NCI-H748 (cell line): Measurements from ENCODE around the gene TMEM183A.

Experiments
- DNase-seq: peaks from one replicate; lab custom pipeline; 2025; ENCODE audit not compliant: unreplicated experiment; lab: John Stamatoyannopoulos, UW

Gene TMEM183A

DNA sequence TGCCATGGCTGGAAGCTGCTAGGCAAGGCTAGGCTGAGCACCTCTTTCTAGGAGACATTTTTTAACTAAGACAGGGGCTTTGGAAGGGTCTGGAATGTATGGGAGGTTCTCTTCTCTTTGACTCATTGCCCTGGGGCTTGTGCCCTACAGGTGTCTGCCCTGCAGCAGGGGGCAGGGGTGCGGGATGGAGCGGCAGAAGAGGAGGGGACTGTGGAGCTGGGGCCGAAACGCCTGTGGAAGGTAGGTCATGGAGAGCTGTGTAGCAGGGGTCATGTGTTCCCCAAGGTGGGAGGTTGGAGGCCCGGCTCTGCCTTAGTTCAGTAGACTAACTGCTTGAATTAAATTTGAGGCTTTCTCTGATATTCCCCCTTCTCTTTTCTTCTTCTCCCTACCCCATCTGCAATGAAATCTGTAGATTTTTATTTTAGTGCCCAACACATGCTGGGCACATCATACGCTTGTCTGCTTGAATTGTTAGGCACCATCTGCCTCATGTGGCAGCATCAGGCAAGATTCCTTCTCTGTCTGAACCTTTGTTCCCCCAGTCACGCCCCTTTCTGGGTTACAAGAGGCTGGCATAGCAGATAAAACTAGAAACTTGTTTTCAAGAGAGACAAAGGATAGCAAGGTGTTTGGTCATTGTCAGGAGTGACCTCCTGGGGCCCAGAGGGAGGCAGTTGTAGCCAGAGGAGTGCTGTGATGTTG, 37.5 kb downstream of the TMEM183A start:
- no peak for DNase-seq

DNA sequence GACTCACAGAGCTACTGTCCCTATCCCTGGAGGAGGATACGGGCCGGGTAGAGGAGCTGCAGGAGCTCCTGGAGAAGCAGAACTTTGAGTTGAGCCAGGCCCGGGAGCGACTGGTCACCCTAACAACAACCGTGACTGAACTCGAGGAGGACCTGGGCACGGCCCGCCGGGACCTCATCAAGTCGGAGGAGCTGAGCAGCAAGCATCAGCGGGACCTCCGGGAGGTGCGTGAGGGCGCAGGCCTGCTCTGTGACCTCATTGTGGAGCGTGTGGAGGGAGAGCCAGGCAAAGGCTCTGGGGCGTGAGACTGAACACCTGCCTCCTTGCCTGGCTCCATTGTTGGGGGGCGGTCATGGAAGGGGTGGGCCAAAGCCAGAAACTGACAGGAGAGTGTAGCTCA, 38.2 kb downstream of the TMEM183A start:
- DNase-seq, result no peak

DNA sequence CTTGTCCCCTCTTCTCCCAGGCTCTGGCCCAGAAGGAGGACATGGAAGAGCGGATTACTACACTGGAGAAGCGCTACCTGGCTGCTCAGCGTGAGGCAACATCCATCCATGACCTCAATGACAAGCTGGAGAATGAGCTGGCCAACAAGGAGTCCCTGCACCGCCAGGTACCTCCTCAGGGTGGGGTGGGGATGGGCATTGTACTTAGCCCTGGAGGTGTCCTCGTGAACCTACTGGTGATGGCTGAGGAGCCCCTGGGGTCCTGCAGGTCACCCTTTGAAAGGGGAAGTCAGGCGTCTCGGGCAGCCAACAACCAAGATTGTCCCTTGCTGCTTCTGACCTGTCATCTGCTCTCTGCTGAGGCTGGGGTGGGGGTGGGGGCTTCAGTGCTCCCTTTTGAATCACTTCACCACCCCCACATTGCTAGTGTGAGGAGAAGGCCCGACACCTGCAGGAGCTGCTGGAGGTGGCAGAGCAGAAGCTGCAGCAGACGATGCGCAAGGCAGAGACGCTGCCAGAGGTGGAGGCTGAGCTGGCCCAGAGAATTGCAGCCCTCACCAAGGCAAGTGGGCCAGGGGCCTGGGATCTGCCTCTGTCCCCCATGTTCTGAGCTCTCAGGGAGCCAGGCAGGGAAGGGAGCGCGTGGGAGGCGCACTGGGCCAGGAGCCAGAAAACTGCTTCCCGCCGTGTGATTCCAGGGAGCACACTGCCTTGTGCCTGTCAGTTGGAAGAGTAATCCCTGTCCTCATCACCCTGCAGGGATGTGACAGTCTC, 38.8 kb downstream of the TMEM183A start:
- peak; percentile 6 for DNase-seq

DNA sequence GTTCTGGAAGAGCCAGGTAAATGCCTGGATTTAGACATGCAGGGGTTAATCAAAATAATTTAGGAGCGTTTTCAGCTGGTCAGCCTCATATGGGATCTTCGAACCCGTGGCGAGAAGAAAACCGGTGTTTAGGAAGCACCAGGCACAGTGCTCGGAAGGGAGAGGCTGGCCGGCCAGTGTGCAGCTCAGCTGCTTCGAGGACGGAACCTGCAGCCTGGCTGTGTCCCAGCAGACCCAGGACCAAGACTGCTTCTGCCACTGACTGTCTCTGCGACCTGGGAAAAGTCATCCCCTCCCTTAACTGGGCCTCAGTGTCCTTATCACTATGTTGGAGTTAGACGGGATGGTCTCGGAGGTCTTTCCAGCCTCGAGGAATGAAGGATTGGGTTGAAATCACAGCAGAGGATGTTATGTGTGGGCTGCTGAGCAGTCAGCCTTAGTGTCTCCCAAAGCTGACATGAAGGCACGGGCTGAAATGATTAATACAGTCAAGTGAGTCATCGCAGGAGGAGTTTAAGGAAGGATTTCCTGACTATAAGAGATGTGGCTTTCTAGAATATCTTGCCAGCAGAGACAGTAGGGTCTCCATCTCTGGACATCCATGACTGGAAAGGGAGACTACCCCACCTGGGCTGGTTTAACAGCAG, 39.9 kb downstream of the TMEM183A start:
- no peak for DNase-seq

DNA sequence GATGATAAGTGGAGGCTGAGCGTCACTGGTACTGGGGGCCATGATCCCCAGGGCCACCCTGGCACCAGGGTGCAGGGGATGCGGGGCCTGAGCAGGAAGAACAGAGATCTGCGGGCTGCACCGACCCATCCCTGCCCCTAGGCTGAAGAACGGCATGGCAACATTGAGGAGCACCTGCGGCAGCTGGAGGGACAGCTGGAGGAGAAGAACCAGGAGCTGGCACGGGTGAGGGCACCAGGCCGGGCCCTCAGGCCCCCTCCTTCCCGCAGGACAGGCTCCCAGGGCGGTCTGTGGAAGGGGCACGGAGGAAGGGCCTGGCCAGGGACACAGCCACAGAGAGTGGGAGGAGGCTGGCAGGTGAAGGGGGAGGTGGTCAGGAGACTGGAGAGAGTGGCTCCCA, 40.9 kb downstream of the TMEM183A start:
- no peak for DNase-seq

DNA sequence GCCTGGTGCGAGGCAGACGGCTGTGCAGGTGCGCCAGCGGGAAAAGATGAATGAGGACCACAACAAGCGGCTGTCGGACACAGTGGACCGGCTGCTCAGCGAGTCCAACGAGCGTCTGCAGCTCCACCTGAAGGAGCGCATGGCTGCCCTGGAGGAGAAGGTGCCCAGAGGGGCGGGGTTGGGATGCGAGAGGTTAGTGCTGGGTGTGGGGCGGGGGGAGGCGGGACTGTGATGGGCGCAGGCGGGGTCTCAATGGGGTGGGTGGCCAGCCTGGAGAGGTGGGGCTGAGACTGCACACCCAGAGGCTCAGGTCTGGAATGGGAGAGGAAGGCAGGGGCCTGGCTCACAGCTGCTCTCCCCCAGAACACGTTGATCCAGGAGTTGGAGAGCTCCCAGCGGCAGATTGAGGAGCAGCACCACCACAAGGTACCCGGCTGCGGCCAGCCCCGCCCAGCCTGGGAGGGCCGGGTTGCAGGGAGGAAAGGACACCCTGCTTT, 41.4 kb downstream of the TMEM183A start:
- peak; percentile 4 for DNase-seq

DNA sequence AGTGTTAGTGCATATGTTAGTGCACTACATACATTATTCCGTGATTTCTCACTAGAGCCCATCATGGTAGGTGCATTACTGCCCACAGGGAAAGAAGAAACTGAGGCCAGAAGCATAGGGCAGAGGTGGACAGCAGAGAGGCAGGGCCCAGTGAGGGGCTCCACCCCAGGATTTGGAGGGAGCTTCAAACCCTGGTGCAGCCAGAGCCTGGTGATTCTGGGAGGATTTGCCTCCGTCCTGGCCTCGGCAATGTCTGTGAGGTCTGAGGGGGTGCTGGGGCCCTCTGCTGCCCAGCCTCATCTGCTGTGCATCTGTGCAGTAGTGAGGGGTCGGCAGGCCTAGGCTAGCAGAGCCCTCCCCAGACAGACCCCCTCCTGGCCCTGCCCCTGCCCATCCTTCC, 41.9 kb downstream of the TMEM183A start:
- no peak for DNase-seq

DNA sequence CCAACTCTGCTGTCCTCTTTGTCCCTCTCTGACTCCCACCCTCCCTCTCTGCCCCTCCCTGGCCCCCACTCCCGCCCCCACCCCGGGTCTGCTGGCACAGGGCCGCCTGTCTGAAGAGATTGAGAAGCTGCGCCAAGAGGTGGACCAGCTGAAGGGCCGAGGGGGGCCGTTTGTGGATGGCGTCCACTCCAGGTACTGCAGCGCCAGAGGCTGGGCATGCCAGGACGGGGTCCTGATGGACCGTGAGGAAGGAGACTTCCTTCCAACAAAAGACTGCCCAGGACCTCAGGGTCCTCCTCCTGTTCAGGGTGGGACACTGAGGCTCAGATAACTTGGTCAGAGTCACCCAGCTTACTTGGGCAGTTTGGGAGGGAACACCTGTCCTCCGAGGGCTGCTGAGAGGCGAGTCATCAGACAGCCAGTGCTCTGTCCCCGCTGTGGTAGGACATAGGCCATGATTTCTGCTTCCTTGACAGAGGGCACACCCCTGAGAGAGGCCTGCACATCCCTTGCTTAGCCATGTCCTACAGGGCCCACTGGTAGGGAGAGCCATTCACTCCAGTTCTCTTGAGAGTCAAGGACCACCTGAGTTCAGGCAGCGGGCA, 42.5 kb downstream of the TMEM183A start:
- DNase-seq, result no peak

DNA sequence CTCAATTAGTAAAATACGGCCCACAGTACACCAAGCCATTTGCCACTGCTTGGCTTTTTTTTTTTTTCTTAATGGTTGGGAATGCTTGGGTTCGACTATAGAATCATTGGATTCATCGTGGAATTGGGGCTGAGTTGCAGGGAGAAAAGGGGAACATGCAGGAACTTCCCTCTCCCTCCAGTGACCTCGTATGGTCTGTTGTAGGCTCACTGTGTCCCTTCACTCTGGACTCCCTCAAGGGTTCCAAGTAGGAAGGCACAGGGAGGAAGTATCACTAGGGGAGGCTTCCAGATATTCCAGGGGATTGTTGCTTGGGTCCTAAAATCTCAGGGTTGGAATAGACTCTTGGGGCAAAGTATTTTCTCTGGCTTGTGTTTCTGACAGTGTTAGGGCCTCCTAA, 43.7 kb downstream of the TMEM183A start:
- DNase-seq, result no peak

DNA sequence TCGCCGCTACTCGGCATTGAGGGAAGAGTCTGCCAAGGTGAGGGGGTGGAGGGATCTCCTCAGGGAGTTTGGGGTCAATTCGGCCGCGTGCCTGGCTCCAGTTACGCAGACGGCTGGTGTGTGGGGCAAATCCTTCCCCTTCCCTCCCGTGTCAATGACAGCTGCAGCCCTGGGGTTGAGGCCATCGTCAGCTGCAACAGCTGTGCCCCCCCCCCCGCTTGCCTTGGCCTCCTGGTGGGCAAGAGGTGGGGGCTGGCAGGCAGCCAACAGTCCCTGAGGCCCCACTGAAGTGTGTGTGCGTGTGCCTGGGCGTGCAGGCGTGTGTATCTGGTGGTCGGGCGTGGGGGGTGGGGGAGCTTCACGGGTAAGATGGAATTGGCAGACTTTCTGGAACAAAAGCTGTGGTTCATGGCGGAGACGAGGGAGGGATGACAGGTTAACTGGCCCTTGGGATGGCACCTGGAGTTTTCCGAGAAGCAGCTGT, 44.7 kb downstream of the TMEM183A start:
- DNase-seq, result peak; percentile 63

DNA sequence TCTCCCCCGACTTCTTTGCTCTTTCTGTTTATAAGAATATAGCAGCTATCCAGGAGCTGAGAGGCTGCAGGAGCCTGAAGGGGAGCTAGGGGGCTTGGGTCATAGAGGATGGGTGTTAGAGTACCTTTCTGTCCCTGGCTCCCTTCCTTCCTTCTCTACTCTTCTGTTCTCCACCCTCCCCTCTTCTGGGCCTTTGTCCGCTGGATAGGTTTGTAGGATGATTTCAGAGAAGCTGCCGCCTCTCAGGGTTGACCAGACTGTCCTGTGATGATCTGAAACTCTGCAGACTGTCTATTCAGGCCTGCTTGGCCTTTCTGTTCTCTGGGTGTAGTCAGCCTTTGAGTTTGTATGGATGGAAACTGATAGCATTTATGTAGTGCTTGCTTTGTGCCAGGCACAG, 45.4 kb downstream of the TMEM183A start:
- no peak for DNase-seq

DNA sequence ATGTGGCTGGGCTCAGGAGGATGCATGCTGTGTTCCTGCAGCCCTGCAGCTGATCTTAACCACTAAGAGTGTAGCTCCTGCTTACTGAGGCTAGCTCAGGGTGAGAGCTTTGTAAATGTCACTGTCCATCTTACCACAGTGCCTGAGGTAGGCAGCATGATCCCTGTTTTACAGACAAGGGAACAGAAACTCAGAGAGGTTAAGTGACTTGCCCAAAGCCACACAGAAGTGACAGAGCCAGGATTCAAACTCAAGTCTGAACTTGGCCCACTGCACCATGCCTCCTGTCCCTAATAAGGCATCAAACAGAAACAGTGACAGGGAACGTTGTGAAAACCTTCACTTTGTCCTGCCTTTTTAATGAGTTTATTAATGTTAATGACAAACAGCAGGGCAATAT, 47.0 kb downstream of the TMEM183A start:
- no peak for DNase-seq

DNA sequence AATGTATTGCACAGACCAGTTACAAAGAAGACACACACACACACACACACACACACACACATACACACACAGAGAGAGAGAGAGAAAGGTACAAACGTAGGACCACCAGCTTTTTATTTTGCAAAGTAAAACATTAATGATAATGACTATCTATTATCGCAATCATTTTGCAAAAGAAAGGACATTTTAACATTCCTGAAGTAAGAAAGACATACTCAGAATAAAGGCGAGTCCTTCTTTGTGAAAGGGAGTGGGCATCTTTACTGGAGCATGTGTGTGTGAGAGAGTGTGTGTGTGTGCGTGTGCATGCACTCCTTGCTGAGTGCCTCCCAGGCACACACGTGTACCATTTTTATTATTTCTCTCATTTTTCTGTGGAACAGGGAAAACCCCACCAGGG, 47.5 kb downstream of the TMEM183A start:
- no peak for DNase-seq

DNA sequence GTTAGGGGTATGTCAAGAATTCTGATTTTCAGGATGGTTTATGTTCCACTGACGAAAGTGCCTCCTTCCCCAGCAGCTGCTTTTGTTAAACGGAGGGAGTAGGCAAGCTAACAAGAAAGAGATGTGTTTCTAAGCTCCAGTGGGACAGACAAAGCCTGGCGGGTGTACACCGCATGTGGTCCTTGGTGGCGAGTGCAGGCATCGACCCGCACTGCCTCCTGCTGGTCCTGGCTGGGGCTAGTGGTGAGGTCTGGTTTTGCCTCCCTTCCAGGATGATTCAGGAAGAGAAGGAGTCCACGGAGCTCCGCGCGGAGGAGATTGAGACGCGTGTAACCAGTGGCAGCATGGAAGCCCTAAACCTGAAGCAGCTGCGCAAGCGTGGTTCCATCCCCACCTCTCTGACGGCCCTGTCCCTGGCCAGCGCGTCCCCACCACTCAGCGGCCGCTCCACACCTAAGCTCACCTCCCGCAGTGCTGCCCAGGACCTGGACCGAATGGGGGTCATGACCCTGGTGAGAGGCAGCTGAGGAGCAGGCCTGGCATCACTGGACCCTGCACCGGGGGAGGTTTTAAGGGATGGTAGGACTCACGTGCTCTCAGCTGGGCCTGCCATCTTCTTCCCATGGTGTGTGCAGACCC, 48.1 kb downstream of the TMEM183A start:
- no peak for DNase-seq

DNA sequence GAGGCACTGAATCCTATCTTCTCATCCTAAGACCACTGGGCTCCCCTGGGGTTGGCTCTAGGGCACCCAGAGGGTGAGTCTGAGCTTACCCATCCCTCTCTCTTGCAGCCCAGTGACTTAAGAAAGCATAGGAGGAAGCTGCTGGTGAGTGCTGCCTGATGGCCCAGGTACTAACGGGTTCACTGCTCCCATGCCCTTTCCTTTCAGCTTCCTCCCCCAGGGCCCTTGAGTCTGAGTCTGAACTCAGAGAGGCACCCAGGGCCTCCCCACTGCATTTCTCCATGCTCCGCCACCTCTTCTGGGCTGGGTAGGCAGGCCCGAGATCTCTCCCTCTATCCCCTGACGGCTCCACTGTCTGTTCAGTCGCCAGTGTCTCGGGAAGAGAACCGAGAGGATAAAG, 48.8 kb downstream of the TMEM183A start:
- DNase-seq, result no peak

DNA sequence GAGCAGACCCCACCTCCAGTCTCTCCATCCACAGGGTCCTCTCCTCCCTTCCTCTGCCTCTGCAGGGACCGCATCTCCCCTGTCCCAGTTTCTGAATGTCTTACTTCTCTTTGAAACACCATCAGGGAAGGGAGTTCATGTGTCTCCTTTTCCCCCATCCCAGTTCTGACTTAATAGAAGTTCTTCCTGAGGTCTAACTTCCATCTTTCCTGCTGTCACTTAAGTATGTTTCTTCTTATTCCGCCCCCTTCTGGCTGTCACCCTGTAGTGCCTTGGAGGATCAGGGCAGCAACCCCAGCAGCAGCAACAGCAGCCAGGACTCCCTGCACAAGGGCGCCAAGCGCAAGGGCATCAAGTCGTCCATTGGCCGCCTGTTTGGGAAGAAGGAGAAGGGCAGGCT, 49.3 kb downstream of the TMEM183A start:
- DNase-seq, result no peak

DNA sequence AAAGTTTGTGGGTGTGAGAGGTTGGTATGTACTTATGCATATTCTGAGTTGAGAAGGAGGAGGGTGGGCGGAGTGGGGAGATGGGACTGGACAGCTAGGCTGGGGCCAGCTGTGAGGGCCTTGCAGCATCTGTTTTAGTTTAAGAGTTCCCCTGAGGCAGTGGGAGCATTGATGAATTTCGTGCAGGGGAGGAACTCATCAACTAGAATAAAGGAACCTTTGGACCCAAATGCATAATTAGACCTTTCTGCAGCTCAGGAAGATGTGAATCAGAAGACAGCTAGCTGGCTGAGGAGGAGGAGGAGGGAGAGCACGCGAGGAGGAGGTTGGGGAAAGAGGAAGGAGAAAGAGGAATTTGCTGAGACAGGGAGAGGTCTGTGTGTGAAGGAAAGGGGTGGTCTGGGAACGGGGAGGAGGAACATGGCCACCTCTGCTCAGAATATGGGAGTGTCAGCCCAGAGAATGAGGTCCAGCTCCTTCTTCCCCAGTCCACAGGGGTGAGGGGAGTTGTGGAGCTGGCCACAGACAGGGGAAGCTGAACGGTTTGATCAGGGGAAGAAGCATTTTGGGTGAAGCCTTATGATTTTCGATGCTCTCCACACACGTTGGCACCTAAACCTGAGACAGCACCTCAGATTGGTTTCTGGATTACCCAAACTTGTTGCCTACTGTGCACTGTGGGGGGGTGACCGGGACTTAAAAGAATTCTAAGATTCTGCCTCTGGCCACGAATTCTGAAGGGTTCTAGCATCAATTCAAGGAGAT, 50.9 kb downstream of the TMEM183A start:
- DNase-seq, result no peak

DNA sequence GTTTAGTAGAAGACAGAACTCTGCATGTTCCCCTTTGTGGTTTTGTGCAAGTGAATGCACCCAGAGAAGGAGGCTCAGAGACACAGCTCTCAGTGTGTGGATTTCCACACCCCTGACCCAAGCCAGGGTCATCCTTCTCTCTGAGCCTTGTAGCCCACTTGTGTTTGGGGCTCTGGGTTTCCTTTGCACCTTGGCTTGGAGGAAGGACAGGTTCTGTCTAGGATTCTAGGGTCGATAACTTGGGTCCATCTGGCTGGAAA, 51.4 kb downstream of the TMEM183A start:
- no peak for DNase-seq

DNA sequence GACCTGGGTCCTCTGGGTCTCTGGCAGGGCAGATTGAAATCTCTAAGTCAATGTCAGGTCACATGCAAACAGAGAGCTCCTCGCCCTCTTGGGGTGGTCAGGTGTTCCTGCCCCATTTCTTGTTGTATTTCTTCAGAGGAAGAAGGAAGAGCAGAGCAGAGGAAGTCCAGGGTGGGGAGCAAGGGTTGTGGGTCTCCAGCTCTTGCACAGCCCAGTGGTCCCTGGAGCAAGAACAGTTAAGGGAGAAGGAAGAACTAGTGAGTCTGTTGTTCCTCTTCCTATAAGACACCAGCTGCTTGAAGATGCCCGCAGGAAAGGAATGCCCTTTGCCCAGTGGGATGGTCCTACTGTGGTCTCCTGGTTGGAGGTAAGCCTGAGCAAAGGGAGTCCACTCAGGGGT, 52.3 kb downstream of the TMEM183A start:
- DNase-seq, result no peak

DNA sequence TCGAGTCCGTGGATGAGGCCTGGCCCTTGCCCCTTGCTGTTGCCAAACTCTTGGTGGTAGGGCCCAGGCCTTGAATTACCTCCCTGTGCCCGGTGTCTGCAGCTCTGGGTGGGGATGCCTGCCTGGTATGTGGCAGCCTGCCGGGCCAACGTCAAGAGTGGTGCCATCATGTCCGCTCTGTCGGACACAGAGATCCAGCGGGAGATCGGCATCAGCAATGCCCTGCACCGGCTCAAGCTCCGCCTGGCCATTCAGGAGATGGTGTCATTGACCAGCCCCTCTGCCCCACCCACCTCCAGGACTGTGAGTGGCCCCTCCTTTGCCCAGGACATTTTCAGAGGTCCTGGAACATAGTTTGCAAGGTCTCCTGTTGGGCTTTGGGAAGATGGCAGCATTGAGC, 52.9 kb downstream of the TMEM183A start:
- no peak for DNase-seq

DNA sequence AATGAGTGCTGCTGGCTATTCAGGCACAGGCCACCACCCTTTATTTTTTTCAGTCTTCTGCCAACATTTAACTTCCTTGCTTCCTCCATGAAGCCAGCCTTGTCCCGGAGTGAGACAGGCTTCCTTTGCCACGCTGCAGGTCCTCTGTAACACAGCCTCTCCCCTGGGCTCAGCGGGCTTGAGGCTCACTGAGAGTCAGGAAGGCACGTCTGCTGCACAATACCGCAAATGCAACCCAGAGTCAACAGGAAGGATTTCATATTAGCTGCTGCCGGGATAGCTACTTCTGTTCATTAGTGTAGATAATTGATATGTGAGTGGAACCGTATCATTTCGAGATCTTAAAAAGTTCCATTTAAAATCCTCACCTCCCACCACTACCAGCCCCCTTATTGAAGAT, 56.1 kb downstream of the TMEM183A start:
- DNase-seq, result no peak
